HG03558 (cell line): ENCODE measurements around the gene CASZ1.

Experiments
- ATAC-seq: cut with Tn5 transposase; IDR thresholded peaks from one replicate; pipeline ENCODE4 v1.9.1; 2021; ENCODE audit warnings: moderate number of reproducible peaks; ENCODE audit not compliant: unreplicated experiment; ENCODE audit errors: extremely low read depth

Gene CASZ1

GRCh38 chr1:10734962-10735544 is 61.4 kb downstream of the CASZ1 start:
- no peak for ATAC-seq

GRCh38 chr1:10734375-10734774 is 62.1 kb downstream of the CASZ1 start:
- no peak for ATAC-seq

GRCh38 chr1:10733474-10734366 is 62.7 kb downstream of the CASZ1 start:
- no peak for ATAC-seq

GRCh38 chr1:10730985-10731384 is 65.5 kb downstream of the CASZ1 start:
- no peak for ATAC-seq

GRCh38 chr1:10728595-10729410 is 67.6 kb downstream of the CASZ1 start:
- no peak for ATAC-seq

- ATAC-seq = no peak
Measured at GRCh38 chr1:10727751-10728232, 68.7 kb downstream of the CASZ1 start.

GRCh38 chr1:10726355-10726754 is 70.1 kb downstream of the CASZ1 start:
- no peak for ATAC-seq

- ATAC-seq = no peak
Measured at GRCh38 chr1:10724948-10725847, 71.2 kb downstream of the CASZ1 start.

GRCh38 chr1:10724511-10724910 is 71.9 kb downstream of the CASZ1 start:
- ATAC-seq = no peak

- ATAC-seq = no peak
Measured at GRCh38 chr1:10724052-10724494, 72.4 kb downstream of the CASZ1 start.

GRCh38 chr1:10723317-10723716 is 73.1 kb downstream of the CASZ1 start:
- no peak for ATAC-seq

GRCh38 chr1:10722803-10723202 is 73.6 kb downstream of the CASZ1 start:
- no peak for ATAC-seq

GRCh38 chr1:10721381-10722321 is 74.8 kb downstream of the CASZ1 start:
- ATAC-seq = no peak

- no peak for ATAC-seq
Measured at GRCh38 chr1:10720635-10721034, 75.8 kb downstream of the CASZ1 start.

GRCh38 chr1:10718083-10718415 is 78.4 kb downstream of the CASZ1 start:
- ATAC-seq = no peak

GRCh38 chr1:10717296-10718082 is 79.0 kb downstream of the CASZ1 start:
- no peak for ATAC-seq

GRCh38 chr1:10716840-10717239 is 79.6 kb downstream of the CASZ1 start:
- ATAC-seq = no peak
